ENCODE results near the gene GALR2.

The GALR2 gene

DNA sequence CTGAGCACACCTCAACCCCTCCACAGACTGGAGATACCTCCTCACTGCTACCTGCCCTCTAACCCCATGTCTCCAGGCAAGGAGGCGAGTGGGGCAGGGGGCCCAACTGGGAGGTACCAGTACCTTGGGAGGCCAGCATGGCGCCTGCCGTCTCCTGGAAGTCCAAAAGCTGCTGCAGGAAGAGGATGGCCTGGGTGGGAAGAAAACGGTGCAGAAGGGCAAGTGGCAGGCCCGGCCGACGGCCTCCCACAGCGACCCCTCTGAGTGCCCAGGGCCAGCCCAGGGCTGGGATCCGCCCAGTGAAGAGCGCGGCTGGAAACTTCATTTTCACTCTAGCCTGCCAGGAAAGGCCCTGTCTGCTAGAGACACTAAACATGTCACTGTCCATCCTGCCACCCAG lies 12.9 kb downstream of the GALR2 start:
- TF ChIP-seq ARNT (IDR thresholded peaks at IDR 0.05): no peak
- no peak for TF ChIP-seq L3MBTL2 (conservative IDR thresholded peaks at IDR 0.05)
- TF ChIP-seq HDGF (IDR thresholded peaks at IDR 0.05; ENCODE audit: borderline replicate concordance): no peak
- no peak for TF ChIP-seq ELF4 (IDR thresholded peaks at IDR 0.05)
- no peak for TF ChIP-seq FOXK2 (IDR thresholded peaks at IDR 0.05)
- TF ChIP-seq SUZ12 (IDR thresholded peaks at IDR 0.05): no peak
- no peak for TF ChIP-seq FOXA1 (IDR thresholded peaks at IDR 0.05)
- no peak for TF ChIP-seq LEF1 (IDR thresholded peaks at IDR 0.05; ENCODE audit: borderline replicate concordance)
- TF ChIP-seq SP1 (IDR thresholded peaks at IDR 0.05): no peak
- POLR2A ChIA-PET: no interaction called here
- no peak for DNase-seq (ENCODE audit: extremely low spot score)
- CTCF ChIA-PET: no interaction called here

DNA sequence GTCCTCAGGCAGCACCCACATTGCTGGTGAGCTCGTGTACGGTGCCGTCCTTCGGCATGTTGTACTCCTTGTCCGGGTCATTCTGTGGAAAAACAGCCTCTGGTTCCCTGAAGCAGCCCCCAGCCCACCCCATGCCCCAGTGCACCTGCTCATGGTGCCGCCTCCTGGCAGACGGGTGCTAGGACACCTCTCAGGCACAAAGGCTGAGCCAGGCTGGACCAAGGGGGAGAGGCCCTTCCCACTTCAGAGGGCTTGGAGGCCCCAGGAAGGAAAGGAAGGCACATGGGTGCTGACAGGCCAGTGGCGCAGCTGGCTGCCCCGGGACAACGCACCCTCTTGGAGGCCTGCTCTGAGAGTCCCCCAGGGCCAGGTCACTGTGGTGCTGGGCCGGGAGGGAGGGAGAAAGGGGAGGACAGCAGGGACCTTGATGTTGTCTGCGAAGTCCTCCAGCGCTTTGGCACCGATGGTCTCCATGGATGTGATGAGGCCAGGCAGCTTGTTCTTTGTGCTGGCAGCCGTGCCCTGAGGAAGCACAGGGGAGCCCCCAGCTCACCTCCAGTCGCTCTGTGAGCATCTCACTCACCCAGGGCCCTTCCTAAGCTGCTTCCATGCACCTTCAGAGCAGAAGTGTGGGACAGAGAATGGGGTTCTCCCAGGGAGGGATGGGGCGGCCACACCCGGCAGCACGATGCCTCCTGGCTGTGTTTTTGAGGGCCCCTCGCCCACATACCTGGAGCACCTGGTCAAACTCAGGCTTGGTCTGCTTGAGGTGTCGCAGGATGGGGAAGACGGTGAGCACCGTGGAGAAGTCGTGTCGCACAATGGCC lies 13.7 kb downstream of the GALR2 start:
- CTCF ChIA-PET: no interaction called here
- POLR2A ChIA-PET: no interaction called here
- TF ChIP-seq NFRKB (IDR thresholded peaks at IDR 0.05) (no peak), SUZ12 (IDR thresholded peaks at IDR 0.05) (no peak), SP1 (IDR thresholded peaks at IDR 0.05) (no peak), TARDBP (IDR thresholded peaks at IDR 0.05) (no peak), L3MBTL2 (conservative IDR thresholded peaks at IDR 0.05) (no peak), LEF1 (IDR thresholded peaks at IDR 0.05; ENCODE audit: borderline replicate concordance) (no peak), CTBP1 (IDR thresholded peaks at IDR 0.05; ENCODE audit: borderline replicate concordance) (no peak), ZNF384 (IDR thresholded peaks at IDR 0.05) (no peak), ELF4 (IDR thresholded peaks at IDR 0.05) (no peak), HDGF (IDR thresholded peaks at IDR 0.05; ENCODE audit: borderline replicate concordance) (no peak), FOXA1 (IDR thresholded peaks at IDR 0.05) (no peak), BHLHE40 (IDR thresholded peaks at IDR 0.05; ENCODE audit: borderline replicate concordance) (no peak), PKNOX1 (IDR thresholded peaks at IDR 0.05) (no peak), ARNT (IDR thresholded peaks at IDR 0.05) (no peak), FOXK2 (IDR thresholded peaks at IDR 0.05) (no peak), FOXM1 (IDR thresholded peaks at IDR 0.05; ENCODE audit: borderline replicate concordance) (no peak)
- no peak for DNase-seq (ENCODE audit: extremely low spot score)

DNA sequence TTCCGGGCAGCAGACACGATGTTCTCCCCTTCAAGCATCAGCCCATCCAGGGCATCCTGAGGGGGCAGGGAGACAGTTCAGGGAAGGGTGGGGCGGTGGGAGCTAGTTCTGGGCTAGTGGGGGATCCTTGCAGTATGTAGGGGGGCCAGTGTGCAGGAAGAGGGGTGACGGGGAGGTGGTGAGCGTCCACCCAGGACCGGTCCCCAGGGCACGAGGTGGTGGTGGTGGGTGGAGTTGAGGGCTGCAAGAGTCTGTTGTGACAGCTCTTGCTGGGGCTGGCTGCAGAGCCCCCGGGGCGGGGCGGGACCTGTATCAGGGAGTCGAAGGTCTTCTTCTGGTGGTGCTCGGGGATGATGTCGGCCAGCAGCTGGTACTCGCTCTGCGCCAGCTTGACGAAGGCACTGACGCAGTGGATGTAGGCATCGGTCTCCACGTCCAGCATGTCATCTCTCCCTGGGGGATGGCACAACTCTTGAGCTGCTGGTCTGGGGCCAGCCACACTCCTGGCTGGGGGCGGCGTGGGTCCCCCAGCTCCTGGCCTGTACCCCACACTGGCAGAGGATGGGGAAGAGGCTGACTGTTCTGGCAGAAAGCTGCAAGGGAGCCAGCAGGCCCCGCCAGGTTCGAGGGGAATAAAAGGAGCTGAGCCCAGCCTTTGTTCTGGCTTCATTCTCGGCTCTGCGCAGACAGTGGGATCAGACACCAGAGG lies 14.4 kb downstream of the GALR2 start:
- CTCF ChIA-PET: no interaction called here
- POLR2A ChIA-PET: interaction anchor here (1.4 kb wide), 1 partner anchor 15 kb away, joined by 4 read pairs; the partner anchor contains the start of gene EXOC7
- no peak for TF ChIP-seq NFRKB (IDR thresholded peaks at IDR 0.05)
- TF ChIP-seq ARNT (IDR thresholded peaks at IDR 0.05): no peak
- TF ChIP-seq LEF1 (IDR thresholded peaks at IDR 0.05; ENCODE audit: borderline replicate concordance): no peak
- TF ChIP-seq FOXM1 (IDR thresholded peaks at IDR 0.05; ENCODE audit: borderline replicate concordance): no peak
- TF ChIP-seq PKNOX1 (IDR thresholded peaks at IDR 0.05): no peak
- no peak for DNase-seq (ENCODE audit: extremely low spot score)

- ChIA-PET CTCF (no interaction called here), POLR2A (interaction anchor here (1.4 kb wide), 1 partner anchor 14 kb away, joined by 4 read pairs; the partner anchor contains the start of gene EXOC7)
- TF ChIP-seq BHLHE40 (IDR thresholded peaks at IDR 0.05; ENCODE audit: borderline replicate concordance) (no peak), CTBP1 (IDR thresholded peaks at IDR 0.05; ENCODE audit: borderline replicate concordance) (no peak), HDGF (IDR thresholded peaks at IDR 0.05; ENCODE audit: borderline replicate concordance) (no peak), ARNT (IDR thresholded peaks at IDR 0.05) (no peak), PKNOX1 (IDR thresholded peaks at IDR 0.05) (no peak), ZNF384 (IDR thresholded peaks at IDR 0.05) (no peak), SUZ12 (IDR thresholded peaks at IDR 0.05) (no peak), NFRKB (IDR thresholded peaks at IDR 0.05) (no peak), TARDBP (IDR thresholded peaks at IDR 0.05) (no peak), FOXA1 (IDR thresholded peaks at IDR 0.05) (no peak), L3MBTL2 (conservative IDR thresholded peaks at IDR 0.05) (no peak)
- no peak for DNase-seq (ENCODE audit: extremely low spot score)
Measured at GRCh38 chr17:76089680-76090516, 15.3 kb downstream of the GALR2 start.

DNA sequence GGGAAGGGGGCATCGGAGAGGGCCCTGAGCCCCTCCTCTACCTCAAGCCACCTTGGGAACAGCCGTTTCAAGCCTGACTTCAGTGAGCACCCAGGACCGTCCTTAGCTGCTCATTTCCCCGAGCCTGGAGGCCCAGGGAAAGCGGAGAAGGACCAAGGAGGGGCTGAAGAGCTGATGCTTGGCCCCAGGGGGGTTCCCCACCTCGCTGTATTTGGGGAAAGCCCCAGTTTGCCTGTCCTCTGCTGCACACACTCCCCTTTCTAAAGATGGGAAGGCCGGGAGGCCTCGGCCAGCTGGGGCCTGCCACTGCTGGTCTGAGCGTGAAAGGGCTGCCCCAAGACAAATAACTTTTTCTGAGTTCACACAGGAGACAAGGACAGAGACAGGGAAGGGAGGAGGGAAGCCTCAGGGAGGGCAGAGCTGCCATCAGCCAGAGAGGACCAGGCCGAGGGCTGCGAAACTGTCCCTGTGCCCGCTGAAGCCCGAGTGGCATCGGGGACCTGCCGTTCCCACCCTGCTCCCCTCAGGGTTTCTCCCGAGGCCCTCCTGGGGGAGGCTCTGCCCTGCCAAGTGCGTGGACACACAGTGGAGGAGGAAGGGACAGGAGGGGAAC lies 16.0 kb downstream of the GALR2 start:
- no peak for TF ChIP-seq NFRKB (IDR thresholded peaks at IDR 0.05)
- no peak for TF ChIP-seq SUZ12 (IDR thresholded peaks at IDR 0.05)
- no peak for TF ChIP-seq PKNOX1 (IDR thresholded peaks at IDR 0.05)
- no peak for TF ChIP-seq LEF1 (IDR thresholded peaks at IDR 0.05; ENCODE audit: borderline replicate concordance)
- no peak for TF ChIP-seq FOXK2 (IDR thresholded peaks at IDR 0.05)
- no peak for TF ChIP-seq ELF4 (IDR thresholded peaks at IDR 0.05)
- no peak for TF ChIP-seq HDGF (IDR thresholded peaks at IDR 0.05; ENCODE audit: borderline replicate concordance)
- no peak for TF ChIP-seq CTBP1 (IDR thresholded peaks at IDR 0.05; ENCODE audit: borderline replicate concordance)
- TF ChIP-seq ZNF384 (IDR thresholded peaks at IDR 0.05): no peak
- TF ChIP-seq BHLHE40 (IDR thresholded peaks at IDR 0.05; ENCODE audit: borderline replicate concordance): no peak
- TF ChIP-seq FOXM1 (IDR thresholded peaks at IDR 0.05; ENCODE audit: borderline replicate concordance): no peak
- DNase-seq (ENCODE audit: extremely low spot score): no peak
- ChIA-PET CTCF (no interaction called here), POLR2A (interaction anchor here (1.3 to 1.4 kb wide), 2 partner anchors 12 to 13 kb away, joined by 4 read pairs; partner anchors contain the start of gene EXOC7)

All from HEK293T (cell line).